IPS DF 4.7 (cell line): Measurements from ENCODE around the gene DOCK1.

Experiments used
- DNase-seq: peaks from one replicate; pipeline ENCODE4 v3.0.0-alpha.2; 2013; ENCODE audit warnings: low spot score; ENCODE audit errors: extremely low read depth

DOCK1 gene

DNA sequence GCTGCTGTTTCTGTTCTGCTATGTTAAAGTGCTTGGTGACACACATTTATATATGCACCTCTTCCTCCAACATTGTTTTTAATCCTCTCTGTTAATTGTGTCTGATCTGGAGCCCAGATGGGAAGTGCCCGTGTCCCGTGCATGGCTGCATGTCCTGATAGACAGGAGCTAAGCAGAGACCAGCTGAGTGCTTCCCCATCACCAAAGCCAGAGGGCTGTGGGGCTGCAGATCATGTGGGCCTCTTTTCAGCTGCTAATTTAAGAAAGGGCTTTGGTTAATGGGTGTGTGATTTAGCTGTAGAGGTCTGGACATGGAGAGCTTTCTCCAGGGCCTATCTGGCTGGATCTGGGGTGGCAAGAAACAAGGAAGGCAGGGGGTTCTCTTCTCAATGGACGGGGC is 547.3 kb downstream of the DOCK1 start:
- no peak for DNase-seq

DNA sequence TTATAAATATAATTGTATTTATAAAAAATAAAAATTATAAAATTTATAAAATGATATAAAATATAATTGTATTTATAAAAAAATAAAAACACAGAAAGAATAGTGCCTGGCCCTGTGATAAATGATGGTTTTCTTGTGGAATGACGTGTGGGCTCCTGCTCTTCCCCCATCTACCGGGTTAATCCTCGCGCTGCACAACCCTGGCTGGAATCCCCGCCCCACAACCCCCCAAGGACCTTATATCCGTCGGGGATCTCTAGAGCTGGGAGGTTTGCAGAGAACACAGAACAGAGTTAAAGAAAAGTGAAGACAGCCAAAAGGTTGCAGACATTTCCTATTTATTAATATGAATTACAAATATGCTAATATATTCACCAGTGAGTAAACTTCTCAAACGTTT is 548.5 kb downstream of the DOCK1 start:
- DNase-seq, result no peak

DNA sequence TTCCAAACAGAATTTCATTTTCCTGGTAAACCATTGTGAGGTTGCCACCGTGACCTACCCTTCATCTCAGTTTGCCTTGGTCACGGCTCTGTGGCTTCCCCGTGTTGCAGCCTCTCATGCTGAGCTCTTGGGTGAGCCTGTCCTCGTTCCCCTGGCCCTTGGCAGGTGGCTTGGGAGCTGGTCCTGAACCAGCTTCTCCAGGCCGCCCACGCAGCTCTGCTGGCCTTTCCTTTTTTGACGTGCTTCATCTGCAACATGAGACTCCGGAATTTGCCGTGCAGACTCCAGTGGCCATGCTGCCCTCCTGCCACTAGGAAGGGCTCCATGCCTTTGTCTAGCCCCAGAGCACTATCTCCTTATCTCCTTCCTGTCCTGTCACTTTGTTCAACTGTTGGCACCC is 550.9 kb downstream of the DOCK1 start:
- no peak for DNase-seq

DNA sequence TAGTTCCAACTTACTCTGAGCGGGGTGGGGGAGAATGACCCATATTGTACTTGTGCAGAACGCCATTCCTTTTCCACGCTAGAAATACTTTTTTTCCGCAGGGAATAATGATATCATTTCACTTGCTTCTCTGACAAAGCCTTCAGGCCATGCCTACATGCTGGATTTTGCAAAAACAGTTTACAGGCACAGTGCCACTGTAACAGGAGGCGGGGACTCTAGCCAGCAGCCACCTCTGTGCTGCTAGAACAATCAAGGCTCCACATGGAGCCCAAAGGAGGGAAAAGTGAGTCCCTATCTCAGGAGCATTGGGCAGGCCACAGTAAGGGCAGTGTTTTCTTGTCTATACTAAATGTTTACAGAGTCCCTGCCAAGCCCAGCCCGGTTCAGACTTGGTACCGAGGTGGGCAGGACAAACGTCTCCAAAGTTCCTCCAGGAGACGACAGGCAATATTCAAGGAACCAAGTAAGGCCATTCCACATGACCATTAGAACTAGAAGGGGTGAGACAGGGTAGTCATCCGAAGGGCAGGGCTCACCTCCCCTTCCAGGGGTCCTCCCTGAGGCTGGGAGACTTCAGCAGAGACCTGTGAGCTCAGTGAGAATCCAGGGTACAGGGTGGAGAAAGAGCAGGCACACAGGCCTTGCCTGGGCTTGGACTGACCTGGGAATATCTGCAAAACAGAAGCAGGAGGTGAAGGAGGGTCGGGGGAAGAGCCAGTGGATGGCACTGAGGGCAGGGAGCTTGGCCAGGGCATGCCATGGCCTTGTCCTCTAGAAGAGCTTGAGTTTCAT is 553.0 kb downstream of the DOCK1 start:
- DNase-seq, result no peak

DNA sequence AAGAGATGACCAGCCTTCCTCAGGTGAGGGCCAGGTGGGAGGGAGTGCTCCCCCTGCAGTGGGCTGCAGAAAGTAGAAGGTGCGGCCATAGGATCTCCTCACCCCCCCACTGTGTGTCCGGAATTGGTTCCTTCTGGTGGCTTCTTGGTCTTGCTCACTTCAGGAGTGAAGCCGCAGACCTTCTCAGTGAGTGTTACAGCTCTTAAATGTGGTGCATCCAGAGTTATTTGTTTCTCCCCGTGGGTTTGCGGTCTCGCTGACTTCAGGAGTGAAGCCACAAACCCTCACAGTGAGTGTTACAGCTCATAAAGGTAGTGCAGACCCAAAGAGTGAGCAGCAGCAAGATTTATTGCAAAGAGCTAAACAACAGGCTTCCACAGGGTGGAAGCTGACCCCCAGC is 553.6 kb downstream of the DOCK1 start:
- no peak for DNase-seq

DNA sequence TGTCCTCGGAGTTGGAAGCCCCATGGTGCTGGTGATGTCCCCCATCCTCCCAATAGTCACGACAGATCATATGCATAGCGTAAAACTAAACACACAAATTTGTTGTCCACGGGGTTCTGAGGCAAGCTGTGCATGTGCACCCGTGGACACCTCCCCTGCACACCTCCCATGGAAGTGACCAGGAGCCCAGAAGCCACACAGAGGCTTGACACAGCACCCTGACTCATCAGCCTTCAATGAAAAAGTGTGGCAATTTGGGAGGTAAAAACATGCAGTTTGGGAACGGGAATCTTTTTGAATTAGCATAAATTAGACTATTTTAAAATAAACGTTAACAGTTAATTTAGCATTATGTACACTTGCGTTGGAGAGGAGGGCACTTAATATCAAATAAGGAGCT is 554.7 kb downstream of the DOCK1 start:
- DNase-seq, result no peak

DNA sequence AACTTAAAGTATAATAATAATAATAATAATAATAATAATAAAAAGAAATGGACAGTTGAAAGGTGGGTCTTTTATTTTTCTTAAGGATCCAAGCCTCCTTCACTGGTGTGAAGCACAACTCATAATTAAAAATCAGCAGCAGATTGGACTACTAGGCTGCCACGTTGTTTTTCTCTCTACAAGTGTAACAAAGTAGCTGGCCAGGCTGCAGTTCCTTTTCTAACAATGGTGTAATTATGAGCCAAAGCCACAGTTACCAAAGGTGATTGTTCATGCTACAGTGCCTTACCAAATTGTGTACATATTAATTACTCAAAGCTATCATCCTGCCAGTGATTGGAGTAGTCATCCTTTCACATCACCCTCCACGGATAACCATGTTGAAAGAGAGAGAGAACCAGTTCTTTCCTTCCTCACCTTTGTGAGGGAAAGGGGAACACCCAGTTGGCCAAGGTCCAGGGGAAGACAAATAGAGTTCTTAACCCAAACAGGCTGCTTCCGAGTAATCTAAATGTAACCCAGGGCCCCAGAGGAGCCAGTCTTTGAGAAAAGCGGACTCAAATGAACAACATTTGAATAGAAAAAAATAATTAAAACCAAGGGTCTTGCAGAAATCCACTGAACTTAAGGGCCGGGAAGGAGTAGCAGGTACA is 557.5 kb downstream of the DOCK1 start:
- DNase-seq, result no peak

DNA sequence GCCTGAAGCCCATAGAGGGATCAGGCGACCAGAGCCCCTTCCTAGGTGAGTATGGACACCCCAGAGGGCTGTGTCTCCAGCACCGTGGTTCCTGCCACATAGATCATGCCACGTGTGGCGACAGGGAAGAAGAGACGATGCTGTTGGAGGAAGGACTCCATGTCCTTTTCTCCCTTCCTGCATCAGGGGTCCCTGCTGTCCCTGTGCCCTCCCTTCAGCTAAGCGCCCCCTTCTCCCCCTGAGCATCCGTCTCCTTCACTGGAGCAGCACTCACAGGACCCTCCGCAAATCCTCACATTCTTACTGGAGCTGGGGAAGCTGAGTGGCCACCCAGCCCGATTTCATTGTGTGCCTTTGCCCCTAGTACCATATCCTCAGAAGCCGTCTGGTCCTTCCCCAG is 558.3 kb downstream of the DOCK1 start:
- DNase-seq, result no peak

DNA sequence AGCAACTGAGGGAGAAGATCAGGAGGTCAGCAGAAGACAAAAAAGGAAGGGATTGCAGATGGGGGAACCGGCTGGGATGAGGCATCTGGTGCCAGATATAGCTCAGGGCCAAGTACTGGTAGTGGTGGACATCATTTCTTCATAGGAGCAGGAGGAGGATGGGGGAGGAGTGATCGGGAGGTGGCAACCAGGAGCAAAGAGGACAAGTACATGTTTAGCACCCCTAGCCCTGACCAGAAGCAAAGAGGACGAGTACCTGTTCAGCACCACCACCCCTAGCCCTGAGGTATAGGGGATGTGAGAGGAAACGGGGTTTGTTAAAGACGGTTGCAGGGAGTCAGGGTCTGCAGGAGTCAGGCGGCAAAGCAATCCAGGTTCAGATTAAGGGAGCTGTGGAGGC is 559.3 kb downstream of the DOCK1 start:
- DNase-seq, result no peak

DNA sequence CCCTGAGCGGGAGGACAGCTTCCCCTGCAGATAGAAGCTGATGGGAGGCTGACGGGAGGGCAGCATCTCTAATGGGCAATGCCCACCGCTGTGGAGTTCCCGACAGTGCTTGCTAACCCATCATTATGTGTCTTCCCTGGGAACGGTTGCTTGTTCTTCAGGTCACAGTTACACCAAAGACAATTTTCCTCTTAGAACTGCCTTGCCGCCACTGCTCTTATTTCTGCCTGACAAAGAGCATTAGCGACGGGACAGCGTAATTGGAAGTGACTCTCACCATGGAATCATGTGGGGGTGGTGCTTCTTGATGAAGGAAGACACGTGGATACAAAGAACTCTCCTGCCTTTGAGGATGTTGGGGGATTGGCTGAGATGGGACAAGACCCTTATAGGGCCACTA is 562.6 kb downstream of the DOCK1 start:
- DNase-seq, result no peak

DNA sequence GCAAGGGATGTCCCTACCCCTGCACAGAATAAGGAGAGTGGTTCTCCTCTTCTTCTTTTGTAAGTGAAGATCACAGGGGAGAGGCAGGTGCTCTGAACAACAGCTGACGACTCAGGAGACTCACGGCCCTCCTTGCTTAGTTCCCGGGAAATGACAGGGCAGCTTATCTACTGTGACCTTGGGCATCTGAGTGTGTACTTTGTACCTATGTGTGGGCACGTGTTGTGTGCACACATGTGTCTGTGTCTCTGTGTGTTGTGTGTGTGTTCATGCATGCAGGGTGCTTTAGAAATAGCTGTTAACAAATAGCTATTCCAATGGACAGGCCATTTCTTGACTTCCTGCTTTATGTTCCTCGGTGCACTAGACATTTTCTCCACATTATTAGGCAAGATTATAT is 563.4 kb downstream of the DOCK1 start:
- DNase-seq, result no peak

DNA sequence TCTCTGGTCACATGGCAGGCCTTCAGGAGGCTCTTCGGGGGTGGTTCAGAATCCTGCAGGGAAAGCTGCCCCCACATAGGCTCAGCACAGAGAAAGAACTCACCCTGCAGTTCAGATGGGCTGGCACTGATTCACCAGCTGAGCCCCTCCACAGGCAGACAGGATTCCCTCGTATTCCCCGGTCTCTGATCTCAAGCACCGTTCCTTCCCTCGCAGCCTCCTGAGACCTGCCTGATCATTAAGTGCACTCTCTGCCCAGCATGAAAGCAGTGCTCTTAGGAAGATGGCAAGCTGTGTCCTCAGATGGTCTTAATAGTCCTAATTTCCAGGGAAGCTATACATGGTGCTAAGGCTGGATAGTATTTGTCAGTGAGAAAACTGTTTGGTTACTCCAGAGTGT is 565.7 kb downstream of the DOCK1 start:
- no peak for DNase-seq

DNA sequence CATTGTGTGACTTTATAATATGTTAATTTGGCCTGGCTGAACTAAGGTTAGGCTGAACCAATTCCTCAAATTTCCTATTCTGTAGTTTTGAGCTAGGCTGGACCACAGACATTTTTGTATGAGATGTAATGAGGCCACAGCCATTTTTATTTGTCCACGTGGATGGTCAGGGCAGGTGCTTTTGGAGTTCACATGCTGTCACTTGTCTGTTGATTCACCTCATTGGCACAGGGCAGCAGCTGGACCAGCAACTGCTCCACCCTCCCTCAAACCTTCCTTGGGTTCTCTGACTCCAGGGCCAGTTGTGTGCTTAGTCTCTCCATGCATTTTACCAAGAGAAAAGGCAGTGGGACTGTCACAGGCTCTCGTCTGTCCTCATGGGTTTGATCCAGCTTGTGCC is 567.7 kb downstream of the DOCK1 start:
- no peak for DNase-seq

DNA sequence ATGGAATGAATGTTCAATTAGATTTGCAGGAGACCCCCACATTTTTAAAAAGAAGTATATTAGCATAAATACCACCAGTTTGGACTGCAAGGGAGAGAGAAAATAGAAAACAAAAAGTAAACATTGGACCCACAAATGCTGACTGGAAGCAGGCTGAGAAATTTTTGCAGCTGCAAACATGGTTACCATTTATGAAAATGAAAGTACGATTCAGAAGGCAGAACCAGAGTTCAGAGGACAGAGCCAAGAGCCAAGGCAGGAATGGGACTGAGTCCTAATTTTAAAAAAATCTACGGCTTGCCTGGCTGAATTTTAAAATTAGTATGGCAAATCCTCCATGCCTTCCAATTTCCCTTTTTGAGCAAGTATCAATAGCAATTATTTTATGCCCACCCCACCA is 569.3 kb downstream of the DOCK1 start:
- no peak for DNase-seq

DNA sequence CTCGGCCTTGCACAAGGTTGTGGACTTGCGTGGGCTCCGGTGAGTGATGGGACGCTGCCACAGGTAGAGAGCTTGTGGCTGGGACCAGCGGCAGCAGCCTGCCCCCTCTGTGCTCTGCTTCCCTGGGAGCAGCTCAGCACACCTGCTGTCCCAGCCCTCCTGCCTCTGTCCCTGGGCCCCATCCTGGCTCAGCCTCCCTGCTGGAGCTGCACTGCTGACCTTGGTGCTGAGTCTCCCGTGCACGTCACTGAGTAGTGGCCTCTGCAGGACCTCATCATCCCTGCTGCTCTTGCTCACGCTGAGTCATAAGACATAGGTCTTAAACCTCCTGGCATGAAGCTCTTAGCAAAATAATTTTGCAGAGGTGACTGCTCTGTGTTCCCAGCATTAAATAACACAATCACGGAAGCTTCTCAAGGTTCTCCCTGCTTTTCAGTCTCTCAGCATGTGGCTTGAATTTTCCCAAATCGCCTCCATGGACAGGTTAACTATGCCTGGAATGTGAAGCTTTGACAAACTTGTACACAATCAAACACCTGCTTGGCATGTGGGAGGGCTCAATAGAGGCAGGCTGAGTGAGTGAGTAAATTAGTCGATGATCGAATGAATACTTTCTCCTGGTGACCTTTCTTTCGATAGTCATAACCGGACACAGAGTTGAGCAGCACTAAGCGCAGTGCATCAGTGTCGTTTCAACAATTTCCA is 580.1 kb downstream of the DOCK1 start:
- DNase-seq, result no peak

DNA sequence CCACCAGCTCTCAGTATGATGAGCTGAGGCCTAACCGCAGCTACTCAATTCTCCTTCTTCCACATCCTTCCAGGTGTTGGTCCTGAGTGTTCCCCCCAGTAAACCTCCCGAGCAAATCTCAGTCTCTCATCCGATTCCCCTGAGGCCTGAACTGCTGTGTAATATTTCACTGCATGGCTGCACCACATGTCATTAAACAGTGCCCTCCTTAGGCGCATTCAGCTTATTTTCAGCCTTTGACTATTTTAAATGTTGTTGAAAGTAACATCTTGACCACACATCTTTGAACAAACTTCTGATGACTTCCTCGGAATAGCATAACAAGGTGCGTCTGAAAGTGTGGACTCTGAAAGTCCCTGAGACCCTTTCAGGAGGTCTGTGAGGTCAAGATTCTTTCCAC is 581.1 kb downstream of the DOCK1 start:
- no peak for DNase-seq

DNA sequence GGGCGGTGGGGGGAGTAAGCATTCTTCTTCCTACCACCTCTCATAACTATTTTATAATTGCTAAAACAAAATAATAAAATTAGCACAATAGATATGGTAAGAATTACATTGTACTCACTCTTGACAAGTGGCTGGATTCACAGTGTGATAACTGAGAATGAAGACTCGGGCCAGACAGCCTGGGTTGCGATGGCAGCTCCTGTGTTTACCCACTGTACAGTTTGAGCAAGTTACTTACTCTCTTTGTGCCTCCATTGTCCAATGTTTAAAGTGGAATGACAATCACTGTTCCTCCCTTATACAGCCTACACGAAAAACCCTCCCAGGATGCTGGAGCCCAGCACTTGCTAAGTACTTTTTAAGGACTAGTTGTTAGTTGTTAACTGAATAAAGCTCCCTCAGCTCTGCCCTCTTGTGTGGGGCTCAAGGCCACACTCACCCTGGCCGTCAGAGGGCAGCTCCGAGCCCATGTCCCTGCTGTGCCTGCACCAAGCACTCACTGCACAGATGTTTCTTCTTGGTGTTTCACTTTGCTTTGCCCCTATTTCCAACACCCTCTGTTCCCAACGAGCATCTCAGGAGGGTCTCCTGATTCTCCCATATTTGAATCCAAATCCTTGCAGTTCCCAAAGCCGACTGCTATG is 587.5 kb downstream of the DOCK1 start:
- no peak for DNase-seq

DNA sequence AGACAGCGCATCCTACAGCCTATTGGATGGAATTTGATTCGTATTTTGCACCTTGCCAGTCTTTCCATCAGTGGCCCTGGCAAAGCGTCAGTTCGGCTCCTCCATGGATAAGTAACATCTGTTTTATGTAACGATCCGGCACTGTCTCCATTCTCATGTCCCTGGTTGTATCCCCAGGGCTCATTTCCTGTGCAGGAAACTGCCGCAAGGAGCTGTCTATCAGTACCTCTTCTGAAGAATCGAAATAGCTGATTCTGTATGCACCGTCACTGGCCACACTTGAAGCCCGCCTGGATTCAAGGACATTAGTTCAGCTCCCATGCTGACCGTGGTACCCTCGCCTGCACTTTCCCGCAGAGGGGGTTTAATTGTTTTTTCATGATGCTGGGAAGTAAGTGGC is 590.8 kb downstream of the DOCK1 start:
- DNase-seq, result no peak

DNA sequence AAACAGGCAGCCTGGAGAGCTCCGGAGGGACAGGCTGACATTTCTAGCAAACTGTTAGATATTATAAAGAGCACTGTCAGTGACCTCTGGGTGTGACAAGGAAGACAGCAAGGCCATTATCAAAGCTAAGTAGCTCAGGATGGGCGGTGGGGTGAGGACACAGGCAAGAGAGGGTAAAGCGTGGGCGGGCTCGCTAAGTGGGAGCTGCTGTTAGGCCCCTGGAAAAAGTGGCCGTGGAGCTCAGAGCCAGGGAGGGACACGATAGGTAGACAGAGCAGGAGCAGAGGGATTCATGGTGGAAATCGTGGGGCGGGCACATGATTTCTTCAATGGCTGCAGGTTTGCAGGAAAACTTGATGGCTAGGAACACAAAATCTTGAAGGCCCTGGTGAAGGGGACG is 592.5 kb downstream of the DOCK1 start:
- no peak for DNase-seq

DNA sequence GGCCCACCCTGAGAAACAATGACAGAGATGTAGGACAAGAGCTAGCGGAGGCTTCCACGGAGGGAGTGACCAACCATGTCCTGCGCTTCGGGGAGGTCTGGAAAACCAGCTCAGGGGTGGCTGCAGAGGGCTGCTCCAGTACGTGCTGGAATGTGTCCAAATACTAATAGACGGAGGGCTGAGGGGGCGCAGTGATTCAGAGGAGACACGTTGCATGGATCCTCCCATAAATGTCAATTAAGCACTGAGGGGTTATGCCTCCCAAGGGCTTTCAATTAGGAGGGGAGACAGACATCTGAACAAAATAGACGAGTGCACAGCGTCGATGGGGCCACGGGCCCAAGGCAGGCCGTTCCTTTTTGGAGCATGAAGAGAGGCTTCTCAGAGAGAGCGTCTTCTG is 592.9 kb downstream of the DOCK1 start:
- no peak for DNase-seq

DNA sequence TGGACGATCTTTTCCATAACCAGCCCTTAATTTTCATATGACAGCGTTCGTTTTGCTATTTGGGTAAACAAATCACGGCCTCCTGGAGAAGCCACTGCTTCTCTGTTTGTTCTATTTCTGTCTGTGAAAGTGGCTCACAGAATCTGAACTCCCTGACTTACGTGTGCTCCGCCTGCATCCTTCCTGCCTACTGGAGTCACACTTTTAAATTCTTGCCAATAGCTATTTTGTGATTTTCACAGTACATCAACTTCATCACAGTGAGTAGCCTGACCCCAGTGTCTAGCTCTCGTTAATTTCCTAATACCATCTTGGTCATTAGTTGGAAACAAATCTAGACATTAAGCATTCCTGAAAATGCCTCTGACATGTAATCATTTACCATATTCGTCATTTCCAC is 594.9 kb downstream of the DOCK1 start:
- no peak for DNase-seq
